B cell (primary cell): Measurements from ENCODE around the gene FAM222A.

Experiments used
- EZH2 ChIP-seq: IDR thresholded peaks from 2 replicates; pipeline ENCODE4 v1.6.1; 2012; ENCODE audit warnings: borderline replicate concordance, low read depth, mild to moderate bottlenecking, moderate library complexity, low read length; ENCODE audit not compliant: insufficient read depth, poor library complexity, severe bottlenecking
- TF ChIP-seq, protein P1 (sequence below): fragments of 200-600 bp; IDR thresholded peaks from one replicate; pipeline ENCODE4 v1.8.0; 2022; ENCODE audit warnings: antibody characterized with exemption, mild to moderate bottlenecking

DNA sequence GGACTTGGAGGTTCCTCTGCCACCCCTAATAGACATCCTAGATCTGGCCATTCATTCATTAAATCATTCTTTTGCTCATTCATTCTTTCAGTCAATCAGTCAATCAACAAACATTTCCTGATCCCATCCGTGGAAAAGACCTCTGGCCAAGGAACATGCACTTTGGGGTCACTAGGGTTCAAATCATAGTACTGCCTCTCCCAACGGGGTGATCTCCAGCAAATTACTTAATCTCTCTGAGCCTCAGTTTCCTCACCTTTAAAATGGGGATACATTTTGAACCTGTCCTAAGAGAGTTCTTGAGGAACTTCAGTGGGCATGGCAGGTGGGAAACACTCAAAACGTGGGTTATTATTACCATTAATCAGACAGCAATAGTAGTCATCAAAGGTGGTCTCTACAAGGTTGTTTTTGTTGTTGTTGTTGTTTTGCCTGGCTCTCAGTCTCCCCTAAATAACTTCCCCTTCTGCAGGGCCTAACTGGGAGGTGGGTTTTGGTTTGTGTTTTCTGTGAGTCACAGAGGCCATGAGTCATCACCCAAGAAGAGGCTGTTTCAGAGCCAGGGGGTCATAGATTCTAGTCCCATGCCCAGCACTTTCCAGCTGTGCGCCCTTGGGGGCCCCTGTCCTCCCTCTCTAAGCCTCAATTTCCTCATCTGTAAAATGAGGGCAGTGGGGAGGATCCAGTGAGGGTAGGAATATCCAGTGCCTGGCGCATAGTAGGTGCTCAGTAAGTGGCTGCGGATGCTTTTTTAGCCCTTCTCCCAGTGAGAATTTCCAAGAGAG is 16.9 kb upstream of the FAM222A start:
- TF ChIP-seq, protein P1, sequence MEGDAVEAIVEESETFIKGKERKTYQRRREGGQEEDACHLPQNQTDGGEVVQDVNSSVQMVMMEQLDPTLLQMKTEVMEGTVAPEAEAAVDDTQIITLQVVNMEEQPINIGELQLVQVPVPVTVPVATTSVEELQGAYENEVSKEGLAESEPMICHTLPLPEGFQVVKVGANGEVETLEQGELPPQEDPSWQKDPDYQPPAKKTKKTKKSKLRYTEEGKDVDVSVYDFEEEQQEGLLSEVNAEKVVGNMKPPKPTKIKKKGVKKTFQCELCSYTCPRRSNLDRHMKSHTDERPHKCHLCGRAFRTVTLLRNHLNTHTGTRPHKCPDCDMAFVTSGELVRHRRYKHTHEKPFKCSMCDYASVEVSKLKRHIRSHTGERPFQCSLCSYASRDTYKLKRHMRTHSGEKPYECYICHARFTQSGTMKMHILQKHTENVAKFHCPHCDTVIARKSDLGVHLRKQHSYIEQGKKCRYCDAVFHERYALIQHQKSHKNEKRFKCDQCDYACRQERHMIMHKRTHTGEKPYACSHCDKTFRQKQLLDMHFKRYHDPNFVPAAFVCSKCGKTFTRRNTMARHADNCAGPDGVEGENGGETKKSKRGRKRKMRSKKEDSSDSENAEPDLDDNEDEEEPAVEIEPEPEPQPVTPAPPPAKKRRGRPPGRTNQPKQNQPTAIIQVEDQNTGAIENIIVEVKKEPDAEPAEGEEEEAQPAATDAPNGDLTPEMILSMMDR = no peak
- no peak for TF ChIP-seq EZH2
